AG08395 (cell line): Measurements from ENCODE around the gene GGN.
"Not testable (repeated sequence)": the region's sequence is repeated elsewhere in the genome, so short reads cannot be mapped to it uniquely, and the experiment has no call there.

Experiments
- DNase-seq: peaks from one replicate; pipeline ENCODE4 v3.0.0; 2012; ENCODE audit warnings: mixed read lengths, low spot score

Gene GGN

GRCh38 chr19:38362076-38362945, 25.5 kb downstream of the GGN start:
- peak; percentile 85 for DNase-seq

- DNase-seq: peak; percentile 85
Measured at GRCh38 chr19:38361633-38362075, 26.2 kb downstream of the GGN start.

- DNase-seq: no peak
Measured at GRCh38 chr19:38360839-38361631, 26.8 kb downstream of the GGN start.

- DNase-seq: no peak
Measured at GRCh38 chr19:38360351-38360750, 27.5 kb downstream of the GGN start.

- no peak for DNase-seq
Measured at GRCh38 chr19:38359242-38360021, 28.4 kb downstream of the GGN start.

- DNase-seq: no peak
Measured at GRCh38 chr19:38358071-38358470, 29.8 kb downstream of the GGN start.

- DNase-seq: no peak
Measured at GRCh38 chr19:38355728-38356725, 31.8 kb downstream of the GGN start.

GRCh38 chr19:38352611-38353010, 35.2 kb downstream of the GGN start:
- no peak for DNase-seq

- no peak for DNase-seq
Measured at GRCh38 chr19:38351865-38352395, 35.9 kb downstream of the GGN start.

GRCh38 chr19:38350883-38351282, 37.0 kb downstream of the GGN start:
- DNase-seq: no peak

GRCh38 chr19:38346837-38347236, 41.0 kb downstream of the GGN start:
- no peak for DNase-seq

- no peak for DNase-seq
Measured at GRCh38 chr19:38340927-38341326, 46.9 kb downstream of the GGN start.

- DNase-seq: not testable (repeated sequence)
Measured at GRCh38 chr19:38339011-38339410, 48.8 kb downstream of the GGN start.

GRCh38 chr19:38337360-38337653, 50.5 kb downstream of the GGN start:
- DNase-seq: no peak

- DNase-seq: peak; percentile 90
Measured at GRCh38 chr19:38336638-38337359, 51.0 kb downstream of the GGN start.

- DNase-seq: peak; percentile 97
Measured at GRCh38 chr19:38335949-38336637, 51.7 kb downstream of the GGN start.
